ENCODE results near the gene DPH1.

GRCh38 chr17:2068031-2068518, 38.1 kb downstream of the DPH1 start:
- TF ChIP-seq CTCF (IDR thresholded peaks at IDR 0.05), result no peak
- TF ChIP-seq POLR2A (IDR thresholded peaks at IDR 0.05), result no peak
- TF ChIP-seq POLR2AphosphoS5 (IDR thresholded peaks at IDR 0.05; ENCODE audit: insufficient read depth in 1 of 2, low read depth in 1 of 2), result no peak

All from vagina (tissue), 2 donors.